Fibroblast of lung (primary cell): ENCODE results near the gene SMG6. TPM values are rescaled to one million over a fixed set of nuclear protein-coding genes. Genes with fewer than 3 reads are reported as not detected.

Source experiments
- DNase-seq, 2 donors: peaks; one replicate each; pipeline versions ENCODE4 v3.0.0 to v3.0.0-alpha.2; 2010; ENCODE audit warnings: low read depth in 2 of 2
- H2AFZ ChIP-seq: 2 replicates; pipeline ENCODE4 v1.5.1; 2012; ENCODE audit warnings: low read length, control low read depth, inconsistent platforms
- H3K27ac ChIP-seq: 2 replicates; pipeline ENCODE4 v1.5.1; 2011; ENCODE audit warnings: low read length, control low read depth; ENCODE audit not compliant: insufficient read depth
- H3K27me3 ChIP-seq: 2 replicates; pipeline ENCODE4 v1.5.1; 2011; ENCODE audit warnings: mild to moderate bottlenecking, low read length; ENCODE audit not compliant: control insufficient read depth, insufficient read depth
- H3K36me3 ChIP-seq: 2 replicates; pipeline ENCODE4 v1.5.1; 2011; ENCODE audit warnings: low read length; ENCODE audit not compliant: control insufficient read depth, insufficient read depth
- H3K4me1 ChIP-seq: 2 replicates; pipeline ENCODE4 v1.5.1; 2011; ENCODE audit warnings: low read length; ENCODE audit not compliant: control insufficient read depth, insufficient read depth; ENCODE audit errors: extremely low read depth
- H3K4me2 ChIP-seq: 2 replicates; pipeline ENCODE4 v1.5.1; 2011; ENCODE audit warnings: low read length, control low read depth; ENCODE audit not compliant: insufficient read depth; ENCODE audit errors: extremely low read depth
- H3K4me3 ChIP-seq, 4 experiments: fragments of 200-600 bp in 1 of 4; sonication (generic) in 1 of 4; replicated peaks in 1 of 4; 2 replicates each; pipeline ENCODE4 v1.5.1; 2011 to 2016; ENCODE audit warnings: low read length in 4 of 4, low read depth in 3 of 4, mild to moderate bottlenecking in 3 of 4, control low read depth in 2 of 4, inconsistent platforms in 1 of 4, mixed read lengths in 1 of 4; ENCODE audit not compliant: insufficient read depth in 1 of 4; ENCODE audit errors: control extremely low read depth in 1 of 4
- H3K79me2 ChIP-seq: 2 replicates; pipeline ENCODE4 v1.5.1; 2012; ENCODE audit warnings: mild to moderate bottlenecking, low read length, inconsistent platforms; ENCODE audit not compliant: control insufficient read depth, insufficient read depth
- H3K9ac ChIP-seq: 2 replicates; pipeline ENCODE4 v1.5.1; 2011; ENCODE audit warnings: mild to moderate bottlenecking, low read length, control low read depth; ENCODE audit not compliant: insufficient read depth
- H3K9me3 ChIP-seq: 2 replicates; pipeline ENCODE4 v1.5.1; 2012; ENCODE audit warnings: low read depth, low read length; ENCODE audit not compliant: control insufficient read depth, insufficient read depth
- H4K20me1 ChIP-seq: 2 replicates; pipeline ENCODE4 v1.5.1; 2011; ENCODE audit warnings: low read length; ENCODE audit not compliant: control insufficient read depth, insufficient read depth; ENCODE audit errors: extremely low read depth
- EZH2 ChIP-seq: IDR thresholded peaks from 2 replicates; pipeline ENCODE4 v1.5.1; 2012; ENCODE audit warnings: low read length, control low read depth, mild to moderate bottlenecking; ENCODE audit errors: missing control alignments
- polyA plus RNA-seq, 2 donors: library from polyadenylated mRNA; depleted of rRNA in 1 of 2; stranded (reverse) in 1 of 2; unstranded in 1 of 2; fragments of >200 nt; gene quantifications; 2 replicates each; pipeline ENCODE4 v1.2.1, GENCODE V29; 2011 to 2012; ENCODE audit warnings: missing spikeins in 1 of 2
- total RNA-seq: library from RNA; depleted of rRNA; stranded (reverse); fragments of >200 nt; gene quantifications from 2 replicates; pipeline ENCODE4 v1.2.1, GENCODE V29; 2014
- TF ChIP-seq, protein P1 (sequence below), 2 donors: IDR thresholded peaks in 1 of 2; conservative IDR thresholded peaks in 1 of 2; 1 replicate in 1 of 2; 2 replicates in 1 of 2; pipeline ENCODE4 v1.5.1; 2011 to 2012; ENCODE audit warnings: low read length in 2 of 2, control low read depth in 1 of 2, inconsistent platforms in 1 of 2, low read depth in 1 of 2, mild to moderate bottlenecking in 1 of 2

SMG6 gene
- total and polyA plus RNA-seq, 2 donors (not counting 1 experiment from before 2014, with no cell fraction given) = 14.7 to 29.9 TPM

DNA sequence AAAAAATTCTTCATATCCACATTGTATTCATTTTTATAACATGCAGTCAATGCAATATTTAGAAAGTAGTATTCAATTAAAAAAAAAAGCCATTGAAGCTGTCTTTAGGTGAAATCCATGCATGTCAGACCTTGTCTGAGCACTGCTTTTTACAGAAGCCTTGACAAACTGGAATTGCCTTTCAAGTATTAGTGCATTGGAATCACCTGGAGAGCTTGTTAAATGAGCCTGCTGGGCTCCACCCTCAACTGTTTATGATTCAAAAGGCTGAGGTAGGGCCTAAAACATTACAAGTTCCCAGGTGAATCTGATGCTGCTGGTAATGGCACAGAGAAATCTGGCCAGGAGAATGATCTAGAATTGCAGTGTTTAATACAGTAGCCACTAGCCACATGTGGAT, 162.9 kb downstream of the SMG6 start:
- DNase-seq = no peak
- H3K9ac ChIP-seq = no peak overlapping the region
- no peaks in the 10 kb centered on the region for H3K79me2 ChIP-seq
- H3K27ac ChIP-seq = no peak overlapping the region
- no peaks in the 10 kb centered on the region for H4K20me1 ChIP-seq
- no peaks in the 10 kb centered on the region for H3K27me3 ChIP-seq
- no peak overlapping the region for H2AFZ ChIP-seq
- H3K4me2 ChIP-seq = no peak overlapping the region
- no peak for TF ChIP-seq EZH2
- H3K9me3 ChIP-seq = no peaks in the 10 kb centered on the region
- H3K36me3 ChIP-seq = no peaks in the 10 kb centered on the region
- H3K4me3 ChIP-seq = no peak overlapping the region
- H3K4me1 ChIP-seq = peaks cover 24% of the 10 kb centered on the region

DNA sequence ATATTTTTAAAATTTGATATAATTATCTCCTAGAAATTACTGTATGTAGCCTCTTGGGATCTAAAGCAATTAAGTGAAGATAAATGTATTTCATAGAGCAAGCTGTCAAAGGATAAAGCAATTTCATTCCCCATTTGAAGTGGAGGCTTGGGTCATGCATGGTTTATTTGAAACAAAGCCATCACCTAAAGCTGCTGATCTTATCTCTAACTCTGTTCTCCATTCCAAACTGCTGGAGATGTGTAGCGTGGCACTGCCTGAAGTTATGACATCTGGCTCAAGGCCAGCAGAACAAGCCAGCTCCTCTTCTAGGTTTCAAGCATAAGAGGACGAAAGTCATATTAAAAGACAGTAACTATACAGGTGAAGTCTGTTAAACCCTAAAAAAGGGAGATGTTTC, 164.8 kb downstream of the SMG6 start:
- H3K27ac ChIP-seq = peak overlapping the region; percentile 18
- H4K20me1 ChIP-seq = no peaks in the 10 kb centered on the region
- no peaks in the 10 kb centered on the region for H3K9me3 ChIP-seq
- TF ChIP-seq, protein P1, sequence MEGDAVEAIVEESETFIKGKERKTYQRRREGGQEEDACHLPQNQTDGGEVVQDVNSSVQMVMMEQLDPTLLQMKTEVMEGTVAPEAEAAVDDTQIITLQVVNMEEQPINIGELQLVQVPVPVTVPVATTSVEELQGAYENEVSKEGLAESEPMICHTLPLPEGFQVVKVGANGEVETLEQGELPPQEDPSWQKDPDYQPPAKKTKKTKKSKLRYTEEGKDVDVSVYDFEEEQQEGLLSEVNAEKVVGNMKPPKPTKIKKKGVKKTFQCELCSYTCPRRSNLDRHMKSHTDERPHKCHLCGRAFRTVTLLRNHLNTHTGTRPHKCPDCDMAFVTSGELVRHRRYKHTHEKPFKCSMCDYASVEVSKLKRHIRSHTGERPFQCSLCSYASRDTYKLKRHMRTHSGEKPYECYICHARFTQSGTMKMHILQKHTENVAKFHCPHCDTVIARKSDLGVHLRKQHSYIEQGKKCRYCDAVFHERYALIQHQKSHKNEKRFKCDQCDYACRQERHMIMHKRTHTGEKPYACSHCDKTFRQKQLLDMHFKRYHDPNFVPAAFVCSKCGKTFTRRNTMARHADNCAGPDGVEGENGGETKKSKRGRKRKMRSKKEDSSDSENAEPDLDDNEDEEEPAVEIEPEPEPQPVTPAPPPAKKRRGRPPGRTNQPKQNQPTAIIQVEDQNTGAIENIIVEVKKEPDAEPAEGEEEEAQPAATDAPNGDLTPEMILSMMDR (conservative IDR thresholded peaks at IDR 0.05 in 1 of 2, IDR thresholded peaks at IDR 0.05 in 1 of 2; ENCODE audit: low read depth in 1 of 2, low read length in 2 of 2) = no peak
- no peak for TF ChIP-seq EZH2
- no peak overlapping the region for H3K4me2 ChIP-seq
- no peak overlapping the region for H3K9ac ChIP-seq
- H3K36me3 ChIP-seq = no peaks in the 10 kb centered on the region
- H3K4me1 ChIP-seq = peaks cover 24% of the 10 kb centered on the region
- no peak overlapping the region for H3K4me3 ChIP-seq
- no peaks in the 10 kb centered on the region for H3K27me3 ChIP-seq
- H2AFZ ChIP-seq = no peak overlapping the region
- peak; percentile 30 to 67 for DNase-seq
- H3K79me2 ChIP-seq = no peaks in the 10 kb centered on the region

DNA sequence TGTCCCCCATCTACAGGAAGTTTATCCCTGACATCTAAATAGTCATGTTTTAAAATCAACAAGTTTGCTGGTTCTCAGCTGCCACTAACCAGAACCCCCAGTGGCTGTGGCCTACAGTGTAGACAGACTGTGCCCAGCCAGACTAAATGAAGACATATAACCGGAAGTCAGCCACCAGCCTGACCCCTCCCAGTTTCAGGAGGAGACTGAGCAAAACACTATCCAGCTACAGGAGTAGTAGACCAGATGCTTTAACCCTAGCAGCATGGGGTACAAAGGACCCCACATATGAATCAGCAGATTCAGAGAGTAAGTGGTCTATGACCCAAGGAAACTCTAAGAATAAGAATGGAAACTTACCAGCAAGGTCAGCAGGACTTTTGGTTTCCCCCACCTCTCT, 165.3 kb downstream of the SMG6 start:
- Histone ChIP-seq H3K36me3 (no peaks in the 10 kb centered on the region), H2AFZ (no peak overlapping the region), H3K9ac (no peak overlapping the region), H3K79me2 (no peaks in the 10 kb centered on the region), H3K4me3 (no peak overlapping the region), H3K4me1 (peaks cover 24% of the 10 kb centered on the region), H3K4me2 (no peak overlapping the region), H3K27me3 (no peaks in the 10 kb centered on the region), H3K9me3 (no peaks in the 10 kb centered on the region), H4K20me1 (no peaks in the 10 kb centered on the region), H3K27ac (peak overlapping the region; percentile 18)
- TF ChIP-seq EZH2 = no peak
- DNase-seq = peak; percentile 18 to 31

DNA sequence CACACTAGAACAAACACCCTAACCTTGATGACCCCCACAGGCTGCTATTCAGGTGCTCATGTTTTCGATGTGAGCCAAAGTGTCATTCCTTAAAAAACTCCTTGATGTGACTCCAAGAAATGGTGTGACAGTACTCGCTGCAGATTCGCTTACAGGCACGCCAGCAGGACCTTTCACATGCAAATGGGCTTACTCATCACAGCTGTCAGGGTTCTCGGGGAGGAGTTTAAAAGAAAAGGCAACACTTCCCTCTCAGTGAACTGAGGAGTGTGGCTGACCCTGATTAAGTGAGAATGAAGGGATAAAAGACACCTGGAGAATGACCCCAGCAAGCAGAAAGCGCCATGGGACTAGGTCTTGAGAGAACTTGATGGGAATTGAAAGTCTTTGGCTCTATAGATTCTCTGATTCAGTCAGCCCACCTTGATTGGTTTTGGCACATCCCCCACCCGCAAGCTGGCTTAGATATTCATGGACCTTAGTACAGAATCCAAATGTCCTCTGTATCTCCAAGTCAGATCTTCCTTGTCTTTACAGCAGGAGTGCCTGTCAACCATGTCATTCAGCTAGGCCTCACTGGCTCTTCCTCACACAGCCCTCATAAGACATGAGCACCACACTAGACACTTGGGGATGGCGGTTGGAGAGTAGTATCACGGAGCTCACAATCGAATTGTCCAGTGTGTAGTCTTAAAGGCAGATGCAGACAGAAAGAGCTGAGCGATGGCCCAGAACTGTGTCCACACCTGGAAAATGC, 166.1 kb downstream of the SMG6 start:
- Histone ChIP-seq H3K4me3 (no peak overlapping the region), H4K20me1 (no peaks in the 10 kb centered on the region), H3K4me1 (peaks cover 22% of the 10 kb centered on the region), H3K79me2 (no peaks in the 10 kb centered on the region), H3K36me3 (no peaks in the 10 kb centered on the region), H3K9me3 (no peaks in the 10 kb centered on the region), H2AFZ (no peak overlapping the region), H3K4me2 (no peak overlapping the region), H3K27me3 (no peaks in the 10 kb centered on the region), H3K9ac (no peak overlapping the region), H3K27ac (peak overlapping the region; percentile 18)
- DNase-seq = peak; percentile 82 to 92
- TF ChIP-seq, protein P1 (conservative IDR thresholded peaks at IDR 0.05 in 1 of 2, IDR thresholded peaks at IDR 0.05 in 1 of 2; ENCODE audit: low read depth in 1 of 2, low read length in 2 of 2) = no peak
- no peak for TF ChIP-seq EZH2
